Loucy (cell line): Measurements from ENCODE around the gene MC1R.
"Not testable (repeated sequence)": the region's sequence is repeated elsewhere in the genome, so short reads cannot be mapped to it uniquely, and the experiment has no call there.

Experiments used
- EZH2phosphoT487 ChIP-seq: fragments of 200-600 bp; IDR thresholded peaks from 2 replicates; pipeline ENCODE4 v1.6.1; 2018; ENCODE audit warnings: antibody characterized with exemption, mild to moderate bottlenecking, moderate library complexity, borderline replicate concordance
- TF ChIP-seq, protein P1 (sequence below): fragments of 200-600 bp; sonication (generic); conservative IDR thresholded peaks from 2 replicates; pipeline ENCODE4 v1.5.1; 2014; ENCODE audit warnings: mild to moderate bottlenecking, antibody characterized with exemption, low read length

DNA sequence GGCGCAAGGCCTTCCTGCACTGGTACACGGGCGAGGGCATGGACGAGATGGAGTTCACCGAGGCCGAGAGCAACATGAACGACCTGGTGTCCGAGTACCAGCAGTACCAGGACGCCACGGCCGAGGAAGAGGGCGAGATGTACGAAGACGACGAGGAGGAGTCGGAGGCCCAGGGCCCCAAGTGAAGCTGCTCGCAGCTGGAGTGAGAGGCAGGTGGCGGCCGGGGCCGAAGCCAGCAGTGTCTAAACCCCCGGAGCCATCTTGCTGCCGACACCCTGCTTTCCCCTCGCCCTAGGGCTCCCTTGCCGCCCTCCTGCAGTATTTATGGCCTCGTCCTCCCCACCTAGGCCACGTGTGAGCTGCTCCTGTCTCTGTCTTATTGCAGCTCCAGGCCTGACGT lies 17.0 kb downstream of the MC1R start:
- TF ChIP-seq, protein P1, sequence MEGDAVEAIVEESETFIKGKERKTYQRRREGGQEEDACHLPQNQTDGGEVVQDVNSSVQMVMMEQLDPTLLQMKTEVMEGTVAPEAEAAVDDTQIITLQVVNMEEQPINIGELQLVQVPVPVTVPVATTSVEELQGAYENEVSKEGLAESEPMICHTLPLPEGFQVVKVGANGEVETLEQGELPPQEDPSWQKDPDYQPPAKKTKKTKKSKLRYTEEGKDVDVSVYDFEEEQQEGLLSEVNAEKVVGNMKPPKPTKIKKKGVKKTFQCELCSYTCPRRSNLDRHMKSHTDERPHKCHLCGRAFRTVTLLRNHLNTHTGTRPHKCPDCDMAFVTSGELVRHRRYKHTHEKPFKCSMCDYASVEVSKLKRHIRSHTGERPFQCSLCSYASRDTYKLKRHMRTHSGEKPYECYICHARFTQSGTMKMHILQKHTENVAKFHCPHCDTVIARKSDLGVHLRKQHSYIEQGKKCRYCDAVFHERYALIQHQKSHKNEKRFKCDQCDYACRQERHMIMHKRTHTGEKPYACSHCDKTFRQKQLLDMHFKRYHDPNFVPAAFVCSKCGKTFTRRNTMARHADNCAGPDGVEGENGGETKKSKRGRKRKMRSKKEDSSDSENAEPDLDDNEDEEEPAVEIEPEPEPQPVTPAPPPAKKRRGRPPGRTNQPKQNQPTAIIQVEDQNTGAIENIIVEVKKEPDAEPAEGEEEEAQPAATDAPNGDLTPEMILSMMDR: not testable (repeated sequence)
- not testable (repeated sequence) for TF ChIP-seq EZH2phosphoT487
